Coronary artery (tissue), 2 donors: ENCODE results near the gene HOXB5.

Source experiments
- DNase-seq: peaks from one replicate; pipeline ENCODE4 v3.0.0-alpha.2; 2017; ENCODE audit warnings: low spot score
- H3K27ac ChIP-seq, 2 donors: fragments of 200-600 bp; sonication (generic); one replicate each; pipeline ENCODE4 v1.5.1; 2016 to 2019
- H3K4me3 ChIP-seq: fragments of 200-600 bp; sonication (generic); 2 replicates; pipeline ENCODE4 v1.5.1; 2016; ENCODE audit warnings: mild to moderate bottlenecking, moderate library complexity
- TF ChIP-seq, protein P1 (sequence below): fragments of 200-600 bp; sonication (generic); IDR thresholded peaks from one replicate; pipeline ENCODE4 v1.5.1; 2019; ENCODE audit warnings: antibody characterized with exemption

HOXB5 gene

DNA sequence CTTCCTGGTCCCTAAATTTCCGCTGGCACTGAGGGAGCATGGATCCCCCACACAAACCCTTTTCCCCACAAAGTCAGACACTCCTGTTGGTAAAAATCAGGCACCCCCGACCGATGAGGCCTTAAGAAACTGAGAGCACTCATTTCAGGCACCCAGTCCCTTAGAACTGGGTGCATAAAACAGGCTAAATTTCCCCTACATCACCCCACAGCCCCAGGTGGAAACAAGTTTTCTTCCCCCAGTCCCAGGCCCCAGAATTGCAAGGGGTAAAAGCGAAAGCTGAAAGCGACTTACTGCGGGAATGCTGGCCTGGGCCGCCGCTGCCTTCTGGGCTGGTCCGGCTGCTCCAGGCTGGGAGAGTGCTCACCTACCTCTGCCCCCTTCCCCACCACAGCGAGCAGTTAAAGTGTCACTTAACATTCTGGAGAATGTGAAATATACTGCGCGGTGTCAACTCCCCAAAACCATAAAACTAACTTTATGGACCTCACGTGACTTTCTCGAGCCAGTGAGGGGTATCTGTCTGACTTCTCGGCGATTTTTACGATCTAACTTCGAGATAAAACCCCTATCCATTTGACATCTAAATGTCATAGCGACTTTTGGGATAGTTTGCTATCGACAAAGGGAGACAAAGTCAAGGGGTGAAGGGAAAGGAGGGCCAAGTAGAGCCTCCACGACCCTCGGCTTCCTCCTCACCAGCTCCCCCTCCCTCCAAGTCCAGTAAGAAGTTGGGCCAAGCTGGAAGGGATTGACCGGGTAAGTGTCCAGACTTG lies 3.6 kb downstream of the HOXB5 start, which contains the start of gene HOXB3:
HOXB3 (minus strand) TSS at position 411 of the 776 bp plus-strand sequence. CDS start 37,767 bp downstream, outside the sequence.
- no peak within 1 kb of the TSS for H3K4me3 ChIP-seq
- TF ChIP-seq, protein P1, sequence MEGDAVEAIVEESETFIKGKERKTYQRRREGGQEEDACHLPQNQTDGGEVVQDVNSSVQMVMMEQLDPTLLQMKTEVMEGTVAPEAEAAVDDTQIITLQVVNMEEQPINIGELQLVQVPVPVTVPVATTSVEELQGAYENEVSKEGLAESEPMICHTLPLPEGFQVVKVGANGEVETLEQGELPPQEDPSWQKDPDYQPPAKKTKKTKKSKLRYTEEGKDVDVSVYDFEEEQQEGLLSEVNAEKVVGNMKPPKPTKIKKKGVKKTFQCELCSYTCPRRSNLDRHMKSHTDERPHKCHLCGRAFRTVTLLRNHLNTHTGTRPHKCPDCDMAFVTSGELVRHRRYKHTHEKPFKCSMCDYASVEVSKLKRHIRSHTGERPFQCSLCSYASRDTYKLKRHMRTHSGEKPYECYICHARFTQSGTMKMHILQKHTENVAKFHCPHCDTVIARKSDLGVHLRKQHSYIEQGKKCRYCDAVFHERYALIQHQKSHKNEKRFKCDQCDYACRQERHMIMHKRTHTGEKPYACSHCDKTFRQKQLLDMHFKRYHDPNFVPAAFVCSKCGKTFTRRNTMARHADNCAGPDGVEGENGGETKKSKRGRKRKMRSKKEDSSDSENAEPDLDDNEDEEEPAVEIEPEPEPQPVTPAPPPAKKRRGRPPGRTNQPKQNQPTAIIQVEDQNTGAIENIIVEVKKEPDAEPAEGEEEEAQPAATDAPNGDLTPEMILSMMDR, result no peak
- DNase-seq, result no peak
- no peak within 1 kb of the TSS for H3K27ac ChIP-seq

DNA sequence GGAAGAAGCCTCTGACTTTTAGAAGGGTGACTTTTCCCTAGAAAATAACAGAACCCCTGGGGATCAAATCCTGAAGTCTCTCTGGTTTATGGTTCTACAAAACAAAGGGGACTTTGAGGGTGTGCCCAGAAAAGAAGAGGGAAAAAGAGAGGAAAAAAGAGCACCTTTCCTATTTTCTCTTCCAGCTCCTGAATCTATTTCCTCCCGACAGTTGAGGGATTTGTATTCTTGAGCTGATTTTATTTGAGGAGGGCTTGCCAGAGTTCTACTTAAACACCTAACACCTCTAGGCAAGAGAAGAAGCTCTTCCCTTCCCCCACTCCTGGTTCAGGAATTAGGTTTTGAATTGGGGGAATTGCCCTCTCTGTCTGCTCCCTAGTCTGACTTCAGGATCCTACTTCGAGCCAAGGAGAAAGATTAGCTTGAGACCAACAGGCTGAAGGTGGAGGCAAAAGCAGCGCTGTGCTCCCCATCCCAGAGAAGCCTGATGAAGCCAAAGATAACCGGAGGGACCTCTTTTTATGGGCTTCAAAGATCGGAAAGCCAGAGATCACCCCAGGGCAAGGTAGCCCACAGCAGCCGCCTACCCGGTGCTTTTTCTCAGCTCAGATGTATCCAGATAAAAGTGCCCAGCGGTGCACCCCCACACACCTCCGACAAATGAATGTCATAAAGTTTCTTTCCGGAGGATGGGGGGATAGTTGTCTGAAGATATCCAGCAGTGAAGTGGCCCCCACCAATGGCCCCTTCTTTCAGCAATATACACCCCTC lies 4.3 kb downstream of the HOXB5 start:
- DNase-seq, result no peak
- Histone ChIP-seq H3K4me3 (no peak overlapping the region), H3K27ac (no peak overlapping the region)
- TF ChIP-seq, protein P1, result no peak

DNA sequence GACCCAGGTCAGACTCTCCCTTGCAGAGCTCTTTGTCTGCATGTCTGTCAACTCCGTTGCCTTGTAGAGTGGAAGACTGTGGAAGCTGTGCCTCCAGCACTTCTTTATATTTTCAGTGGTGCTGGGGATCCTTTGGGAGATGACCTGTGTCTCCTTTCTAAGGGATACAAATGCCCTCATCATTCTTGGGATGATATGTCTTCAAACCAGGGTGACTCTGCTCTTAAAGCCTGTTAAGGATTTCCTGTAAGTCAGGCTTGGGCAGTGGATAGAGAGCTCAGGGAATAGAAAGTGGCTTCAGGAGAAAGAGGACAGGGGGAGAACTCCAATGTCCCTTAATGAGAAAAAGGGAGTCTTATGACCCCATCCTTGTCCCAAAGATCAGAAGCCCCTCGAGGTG lies 5.1 kb downstream of the HOXB5 start:
- DNase-seq, result no peak
- TF ChIP-seq, protein P1, result no peak
- Histone ChIP-seq H3K27ac (no peak overlapping the region), H3K4me3 (no peak overlapping the region)

DNA sequence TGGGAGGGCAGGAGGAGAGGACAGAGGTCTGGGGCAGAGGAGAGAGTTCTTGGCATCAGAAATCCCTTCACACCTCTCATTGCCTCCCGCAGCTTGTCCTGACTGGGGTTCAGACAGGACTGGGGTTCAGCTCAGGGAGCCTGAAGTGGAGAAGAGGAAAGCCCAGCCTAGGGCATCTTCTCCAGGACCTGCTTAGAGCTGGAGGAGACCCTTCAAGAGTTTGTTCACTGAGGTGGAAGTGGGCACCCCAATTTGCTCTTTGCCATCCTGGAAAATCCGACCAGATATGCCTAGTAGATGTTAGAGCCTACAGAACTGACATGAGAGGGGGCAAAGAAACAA lies 5.5 kb downstream of the HOXB5 start:
- no peak overlapping the region for H3K4me3 ChIP-seq
- TF ChIP-seq, protein P1, result no peak
- peak overlapping the region in 1 of 2 donors; percentile 31 for H3K27ac ChIP-seq
- DNase-seq, result no peak

DNA sequence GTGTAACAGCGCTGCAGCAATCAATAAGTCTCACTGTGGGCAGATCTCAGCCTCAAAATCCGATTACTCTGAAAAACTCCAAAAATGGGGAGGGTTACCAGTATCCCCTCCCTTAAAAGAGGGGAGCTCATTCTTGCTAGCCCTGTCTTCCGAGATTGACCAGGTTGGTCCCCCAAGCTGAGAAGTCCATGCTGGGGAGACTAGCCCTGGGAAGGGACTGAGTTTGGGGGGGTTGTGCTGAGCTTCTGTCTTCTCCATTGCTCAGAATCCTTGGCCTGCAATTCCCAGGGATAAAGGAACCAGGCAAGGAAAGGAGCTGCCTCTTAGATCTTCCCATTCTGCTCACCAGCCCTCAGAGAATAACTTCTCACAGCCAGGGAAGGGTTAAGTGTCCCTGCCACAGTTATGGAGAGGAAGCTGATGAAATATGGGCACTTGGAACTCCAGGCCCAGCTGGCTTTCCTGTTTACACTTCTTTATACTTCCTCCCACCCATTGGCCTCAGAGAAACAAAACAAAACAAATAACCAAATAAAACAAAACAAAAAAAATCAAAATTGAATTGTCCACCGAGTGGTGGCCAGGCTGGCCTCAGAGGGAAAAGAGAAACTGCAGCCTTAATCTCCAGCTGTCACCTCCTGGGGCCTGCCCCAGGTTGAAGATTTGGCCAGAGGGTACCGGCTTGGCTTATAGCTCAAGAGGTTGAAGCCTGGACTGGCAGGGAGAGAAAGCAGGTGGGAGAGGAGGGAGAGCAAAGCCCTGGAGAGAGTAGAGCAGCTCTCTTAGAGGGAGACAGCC lies 6.1 kb downstream of the HOXB5 start:
- Histone ChIP-seq H3K4me3 (no peak overlapping the region), H3K27ac (peak overlapping the region in 1 of 2 donors; percentile 43)
- DNase-seq, result no peak
- TF ChIP-seq, protein P1, result no peak

DNA sequence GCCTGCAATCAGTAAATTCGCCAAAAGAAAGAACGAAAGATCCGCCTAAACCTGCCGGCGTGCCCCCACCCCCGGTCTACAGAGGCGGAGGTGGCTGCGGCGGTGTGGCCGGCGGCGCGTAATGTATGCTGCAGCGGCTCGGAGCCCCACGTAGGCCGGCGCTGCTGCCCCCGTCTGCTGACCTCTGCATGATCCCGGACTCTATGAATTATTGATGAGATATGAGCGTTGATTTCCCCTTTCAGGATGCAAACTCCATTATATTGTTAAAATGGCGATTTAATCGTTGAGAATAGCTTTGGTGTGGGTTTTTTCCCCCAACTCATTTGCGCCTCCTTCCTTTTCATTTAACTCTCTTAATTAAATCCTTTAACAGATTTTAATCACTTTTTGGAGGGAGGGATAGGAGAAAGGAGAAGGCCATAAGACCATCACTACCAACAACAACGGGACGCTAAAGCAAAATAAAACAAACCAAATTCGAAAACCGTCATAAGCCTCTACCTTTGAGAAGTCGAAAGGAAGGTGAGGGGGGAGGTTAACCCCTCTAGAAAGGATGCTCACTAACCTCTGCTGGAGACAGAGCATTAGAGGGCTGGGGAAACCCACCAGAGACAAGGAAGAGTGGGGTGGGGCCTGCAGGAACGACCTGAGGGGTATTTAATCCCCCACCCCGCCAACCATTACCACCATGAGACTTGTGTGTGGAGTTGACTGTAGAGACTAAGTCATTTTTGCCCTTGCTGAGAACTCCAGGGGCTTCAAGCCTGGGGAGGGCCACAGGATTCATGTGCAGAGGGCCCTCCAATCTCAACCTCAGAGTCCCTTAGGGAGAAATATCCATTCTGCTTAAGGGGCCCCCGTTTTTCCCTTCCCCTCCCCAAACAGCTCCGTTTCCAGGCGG lies 7.0 kb downstream of the HOXB5 start:
- TF ChIP-seq, protein P1, result no peak
- H3K4me3 ChIP-seq, result peak overlapping the region; percentile 74
- no peak for DNase-seq
- H3K27ac ChIP-seq, result peak overlapping the region in 1 of 2 donors; percentile 57
